ENCODE data around the gene TMEM30A.

The TMEM30A gene

DNA sequence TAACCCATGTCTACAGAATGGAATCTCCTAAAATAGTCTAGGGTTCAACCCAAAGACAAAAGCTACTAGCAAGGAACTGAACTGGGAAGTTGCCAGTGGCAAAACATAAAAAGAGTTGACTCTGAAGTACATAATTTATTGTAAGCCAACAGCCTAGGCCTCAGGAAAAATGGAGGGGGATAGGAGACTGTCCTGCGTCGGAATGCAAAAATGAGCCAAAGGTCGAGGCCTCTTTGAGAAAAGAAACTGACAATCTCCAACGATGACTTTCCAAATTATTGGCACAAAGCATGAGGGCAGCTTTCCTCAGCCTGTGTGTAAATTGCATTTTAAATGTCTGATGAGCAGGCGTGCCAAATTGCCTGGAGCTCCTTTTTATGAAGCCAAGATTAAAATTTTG lies 80.9 kb downstream of the TMEM30A start:
- no peak for DNase-seq (ENCODE audit: low read depth)
- no peak overlapping the region for H3K4me3 ChIP-seq (ENCODE audit: low read depth, low read length)

More for the DNA sequence above, 80.9 kb downstream of the TMEM30A start:
- TF ChIP-seq, protein P1, sequence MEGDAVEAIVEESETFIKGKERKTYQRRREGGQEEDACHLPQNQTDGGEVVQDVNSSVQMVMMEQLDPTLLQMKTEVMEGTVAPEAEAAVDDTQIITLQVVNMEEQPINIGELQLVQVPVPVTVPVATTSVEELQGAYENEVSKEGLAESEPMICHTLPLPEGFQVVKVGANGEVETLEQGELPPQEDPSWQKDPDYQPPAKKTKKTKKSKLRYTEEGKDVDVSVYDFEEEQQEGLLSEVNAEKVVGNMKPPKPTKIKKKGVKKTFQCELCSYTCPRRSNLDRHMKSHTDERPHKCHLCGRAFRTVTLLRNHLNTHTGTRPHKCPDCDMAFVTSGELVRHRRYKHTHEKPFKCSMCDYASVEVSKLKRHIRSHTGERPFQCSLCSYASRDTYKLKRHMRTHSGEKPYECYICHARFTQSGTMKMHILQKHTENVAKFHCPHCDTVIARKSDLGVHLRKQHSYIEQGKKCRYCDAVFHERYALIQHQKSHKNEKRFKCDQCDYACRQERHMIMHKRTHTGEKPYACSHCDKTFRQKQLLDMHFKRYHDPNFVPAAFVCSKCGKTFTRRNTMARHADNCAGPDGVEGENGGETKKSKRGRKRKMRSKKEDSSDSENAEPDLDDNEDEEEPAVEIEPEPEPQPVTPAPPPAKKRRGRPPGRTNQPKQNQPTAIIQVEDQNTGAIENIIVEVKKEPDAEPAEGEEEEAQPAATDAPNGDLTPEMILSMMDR (IDR thresholded peaks at IDR 0.05; ENCODE audit: control insufficient read depth, extremely low read depth, insufficient read depth): no peak

All from LNCaP clone FGC (cell line).